Activated CD8-positive, alpha-beta memory T cell treated with anti-CD3 and anti-CD28 coated beads, Interleukin-2, amount 10 ng/mL, durations not matched to agents 7 days and 5 days (primary cell): ENCODE results near the gene ZMYM3. TPM values are rescaled to one million over a fixed set of nuclear protein-coding genes. Genes with fewer than 3 reads are reported as not detected.
"Not testable (repeated sequence)": the region's sequence is repeated elsewhere in the genome, so short reads cannot be mapped to it uniquely, and the experiment has no call there.

Source experiments
- ATAC-seq: fragments of 150-1000 bp; cut with Tn5 transposase; one replicate; pipeline ENCODE4 v1.10.0; 2021; ENCODE audit warnings: moderate library complexity
- CTCF ChIA-PET: fragments of 350-600 bp; sonication (Branson Sonifier 250); formaldehyde crosslinking; loops from one replicate; lab custom pipeline; 2021; ENCODE audit warnings: antibody characterized with exemption; lab: Charles Lee
- DNase-seq: peaks from one replicate; pipeline ENCODE4 v3.0.0-alpha.2; 2020
- H3K27ac Mint-ChIP-seq: one replicate; pipeline ENCODE4 v1.8.0; 2021; ENCODE audit warnings: mild to moderate bottlenecking, mixed read lengths
- H3K27me3 Mint-ChIP-seq: one replicate; pipeline ENCODE4 v1.8.0; 2021; ENCODE audit warnings: mixed read lengths
- H3K36me3 Mint-ChIP-seq: one replicate; pipeline ENCODE4 v1.8.0; 2021; ENCODE audit warnings: mild to moderate bottlenecking, mixed read lengths
- H3K4me1 Mint-ChIP-seq: one replicate; pipeline ENCODE4 v1.8.0; 2021; ENCODE audit warnings: mixed read lengths
- H3K4me3 Mint-ChIP-seq: one replicate; pipeline ENCODE4 v1.8.0; 2021; ENCODE audit warnings: mild to moderate bottlenecking, moderate library complexity, mixed read lengths
- H3K9me3 Mint-ChIP-seq: one replicate; pipeline ENCODE4 v1.8.0; 2022; ENCODE audit warnings: low read depth, mixed read lengths
- total RNA-seq, 2 experiments: library from RNA; stranded (reverse); gene quantifications; one replicate each; pipeline ENCODE4 v1.2.3, GENCODE V29; 2021

Gene ZMYM3
- 10 to 100 TPM; 25.8 to 29.1 TPM for total RNA-seq

GRCh38 chrX:71254092-71254963 lies at the start of gene ZMYM3:
ZMYM3 (minus strand) TSS chrX:71254140; CDS start chrX:71253255, 885 bp downstream.
- CTCF ChIA-PET: interaction anchor here (0.6 to 2.1 kb wide), 7 partner anchors 11 to 284 kb away, joined by 3 to 11 read pairs (median 4); partner anchors contain the start of genes NONO and TAF1
- no peaks in the 10 kb centered on the region for H3K36me3 Mint-ChIP-seq
- DNase-seq (peak; percentile 89), ATAC-seq (peak; percentile 92)
- no peaks in the 10 kb centered on the region for H3K9me3 Mint-ChIP-seq
- no peaks in the 10 kb centered on the region for H3K27me3 Mint-ChIP-seq
- H3K27ac Mint-ChIP-seq: peak within 1 kb of the TSS; percentile 90
- peaks cover 29% of the 10 kb centered on the region for H3K4me1 Mint-ChIP-seq
- H3K4me3 Mint-ChIP-seq: peak within 1 kb of the TSS; percentile 83

GRCh38 chrX:71302461-71303213 lies 48.7 kb upstream of the ZMYM3 start:
- H3K4me1 Mint-ChIP-seq: peaks cover 22% of the 10 kb centered on the region
- CTCF ChIA-PET: interaction anchor here (1.0 to 1.2 kb wide), 2 partner anchors 9 to 303 kb away, joined by 3 read pairs; no protein-coding TSS in a partner anchor
- H3K27me3 Mint-ChIP-seq: no peaks in the 10 kb centered on the region
- DNase-seq: no peak
- peak; percentile 65 for ATAC-seq
- peaks cover 46% of the 10 kb centered on the region for H3K36me3 Mint-ChIP-seq
- peak overlapping the region; percentile 51 for H3K27ac Mint-ChIP-seq
- H3K4me3 Mint-ChIP-seq: no peak overlapping the region
- H3K9me3 Mint-ChIP-seq: no peaks in the 10 kb centered on the region

GRCh38 chrX:71301195-71301924 lies 47.4 kb upstream of the ZMYM3 start, which contains the start of gene ITGB1BP2:
ITGB1BP2 (plus strand) TSS chrX:71301750; CDS start chrX:71301807, 57 bp downstream.
- Mint-ChIP-seq H3K9me3 (no peaks in the 10 kb centered on the region), H3K36me3 (peaks cover 58% of the 10 kb centered on the region), H3K27ac (peak within 1 kb of the TSS; percentile 58), H3K4me1 (peaks cover 22% of the 10 kb centered on the region), H3K27me3 (no peaks in the 10 kb centered on the region), H3K4me3 (no peak within 1 kb of the TSS)
- no peak for DNase-seq
- ATAC-seq: no peak
- CTCF ChIA-PET: interaction anchor here (0.6 to 1.0 kb wide), 2 partner anchors 257 to 301 kb away, joined by 3 read pairs; no protein-coding TSS in a partner anchor

GRCh38 chrX:71300495-71300894 lies 46.6 kb upstream of the ZMYM3 start:
- H3K9me3 Mint-ChIP-seq, CTCF ChIA-PET, DNase-seq, H3K27me3 Mint-ChIP-seq, ATAC-seq, H3K4me3 Mint-ChIP-seq: not testable (repeated sequence)
- Mint-ChIP-seq H3K36me3 (peaks cover 62% of the 10 kb centered on the region), H3K4me1 (peaks cover 22% of the 10 kb centered on the region), H3K27ac (peak overlapping the region; percentile 15)

DNA sequence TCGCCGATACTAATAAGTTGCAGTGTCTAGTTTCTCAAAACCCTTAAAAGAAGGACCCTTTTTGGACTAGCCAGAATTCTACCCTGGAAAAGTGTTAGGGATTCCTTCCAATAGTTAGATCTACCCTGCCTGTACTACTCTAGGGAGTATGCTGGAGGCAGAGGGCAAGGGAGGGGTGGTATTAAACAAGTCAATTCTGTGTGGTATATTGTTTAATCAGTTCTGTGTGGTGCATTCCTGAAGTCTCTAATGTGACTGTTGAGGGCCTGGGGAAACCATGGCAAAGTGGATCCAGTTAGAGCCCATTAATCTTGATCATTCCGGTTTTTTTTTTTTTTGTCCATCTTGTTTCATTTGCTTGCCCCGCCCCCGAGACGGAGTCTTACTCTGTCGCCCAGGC lies 46.1 kb upstream of the ZMYM3 start:
- CTCF ChIA-PET, H3K27me3 Mint-ChIP-seq, DNase-seq, H3K4me3 Mint-ChIP-seq, ATAC-seq, H3K27ac Mint-ChIP-seq, H3K9me3 Mint-ChIP-seq: not testable (repeated sequence)
- H3K36me3 Mint-ChIP-seq: peaks cover 57% of the 10 kb centered on the region
- peaks cover 22% of the 10 kb centered on the region for H3K4me1 Mint-ChIP-seq

DNA sequence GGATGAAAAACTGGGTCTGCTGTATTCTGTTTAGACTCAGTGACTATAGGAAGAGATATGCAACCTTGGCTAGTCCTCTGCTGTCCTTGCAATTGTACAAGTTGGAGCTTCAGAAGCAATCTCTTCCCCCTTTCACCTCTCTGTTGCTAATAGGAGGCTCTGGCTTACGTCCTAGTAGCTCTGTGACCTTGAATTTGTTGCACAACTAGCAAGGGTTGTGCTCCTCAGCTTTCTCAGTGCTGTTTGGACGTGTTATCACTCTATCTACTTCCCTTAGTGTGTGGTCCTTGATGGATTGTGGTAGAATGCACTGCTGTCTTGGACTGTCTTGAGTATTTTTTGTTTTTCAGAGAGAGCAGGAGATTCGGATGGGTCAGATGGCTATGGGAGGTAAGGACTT lies 44.2 kb upstream of the ZMYM3 start:
- H3K36me3 Mint-ChIP-seq: peaks cover 52% of the 10 kb centered on the region
- H3K27ac Mint-ChIP-seq: no peak overlapping the region
- CTCF ChIA-PET: no interaction called here
- ATAC-seq (no peak), DNase-seq (no peak)
- no peaks in the 10 kb centered on the region for H3K27me3 Mint-ChIP-seq
- H3K4me3 Mint-ChIP-seq: no peak overlapping the region
- H3K4me1 Mint-ChIP-seq: peaks cover 17% of the 10 kb centered on the region
- no peaks in the 10 kb centered on the region for H3K9me3 Mint-ChIP-seq

- DNase-seq (no peak), ATAC-seq (no peak)
- Mint-ChIP-seq H3K4me1 (peaks cover 4% of the 10 kb centered on the region), H3K9me3 (no peaks in the 10 kb centered on the region), H3K27ac (no peak overlapping the region), H3K36me3 (peaks cover 56% of the 10 kb centered on the region), H3K27me3 (no peaks in the 10 kb centered on the region), H3K4me3 (no peak overlapping the region)
- CTCF ChIA-PET: no interaction called here
Measured at GRCh38 chrX:71296806-71297205, 42.9 kb upstream of the ZMYM3 start.

GRCh38 chrX:71292669-71293365 lies 38.9 kb upstream of the ZMYM3 start:
- CTCF ChIA-PET: no interaction called here
- Mint-ChIP-seq H3K4me3 (no peak overlapping the region), H3K4me1 (peaks cover 9% of the 10 kb centered on the region), H3K36me3 (peaks cover 48% of the 10 kb centered on the region), H3K27me3 (no peaks in the 10 kb centered on the region), H3K9me3 (no peaks in the 10 kb centered on the region), H3K27ac (no peak overlapping the region)
- no peak for DNase-seq
- ATAC-seq: no peak

GRCh38 chrX:71291381-71291780 lies 37.4 kb upstream of the ZMYM3 start:
- no peak for ATAC-seq
- Mint-ChIP-seq H3K27ac (no peak overlapping the region), H3K27me3 (no peaks in the 10 kb centered on the region), H3K9me3 (no peaks in the 10 kb centered on the region), H3K4me3 (no peak overlapping the region), H3K4me1 (peaks cover 11% of the 10 kb centered on the region), H3K36me3 (peaks cover 37% of the 10 kb centered on the region)
- CTCF ChIA-PET: no interaction called here
- DNase-seq: no peak

- Mint-ChIP-seq H3K4me3 (peak overlapping the region; percentile 86), H3K36me3 (peaks cover 25% of the 10 kb centered on the region), H3K4me1 (peaks cover 21% of the 10 kb centered on the region), H3K27me3 (no peaks in the 10 kb centered on the region), H3K9me3 (no peaks in the 10 kb centered on the region), H3K27ac (peak overlapping the region; percentile 40)
- CTCF ChIA-PET: no interaction called here
- ATAC-seq (no peak), DNase-seq (no peak)
Measured at GRCh38 chrX:71285929-71286328, 32.0 kb upstream of the ZMYM3 start.

DNA sequence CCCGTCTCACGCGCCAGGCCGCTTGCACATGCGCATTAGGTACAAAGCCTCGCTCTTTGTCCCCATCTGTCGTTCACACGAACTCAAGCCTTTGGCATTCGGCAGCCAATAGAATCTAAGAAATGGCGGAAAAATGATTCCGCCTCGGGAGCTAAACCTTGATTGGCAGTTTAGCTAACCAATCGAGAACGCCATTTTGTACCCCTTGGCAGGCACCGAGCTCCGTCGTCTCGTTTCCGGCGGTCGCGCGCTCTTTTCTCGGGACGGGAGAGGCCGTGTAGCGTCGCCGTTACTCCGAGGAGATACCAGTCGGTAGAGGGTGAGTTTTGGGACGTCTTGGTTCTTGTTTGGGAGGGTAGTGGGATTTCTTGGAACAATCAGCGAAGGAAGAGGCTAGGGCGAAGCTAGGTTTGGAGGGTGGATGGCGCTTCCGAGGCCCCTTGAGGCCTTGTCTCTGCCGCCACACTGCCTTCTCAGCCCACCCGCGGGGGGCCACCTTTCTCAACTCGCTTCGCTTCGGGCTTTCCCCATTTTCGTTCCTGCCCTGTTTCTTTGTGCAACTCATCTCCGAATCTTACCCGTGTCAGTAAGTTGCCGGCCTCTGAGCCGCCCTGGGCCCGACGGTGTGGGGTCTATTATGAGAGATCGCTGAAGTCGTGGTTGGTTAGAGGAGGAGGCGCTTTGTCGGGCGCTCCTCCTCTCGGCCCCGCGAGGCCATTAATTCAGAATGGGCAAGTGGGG lies 29.6 kb upstream of the ZMYM3 start, which contains the start of gene NONO:
TSS of gene NONO (plus strand) at position 233 of the 741 bp plus-strand sequence. CDS start 7,003 bp downstream, outside the sequence.
- CTCF ChIA-PET: interaction anchor here (0.6 to 1.8 kb wide), 7 partner anchors 26 to 102 kb away, joined by 3 to 10 read pairs (median 7); partner anchors contain the start of genes TAF1 and ZMYM3
- H3K4me1 Mint-ChIP-seq: peaks cover 22% of the 10 kb centered on the region
- peaks cover 16% of the 10 kb centered on the region for H3K36me3 Mint-ChIP-seq

More for the DNA sequence above, 29.6 kb upstream of the ZMYM3 start, which contains the start of gene NONO:
- Mint-ChIP-seq H3K27me3 (no peaks in the 10 kb centered on the region), H3K27ac (peak within 1 kb of the TSS; percentile 95), H3K9me3 (no peaks in the 10 kb centered on the region), H3K4me3 (peak within 1 kb of the TSS; percentile 86)
- ATAC-seq: peak; percentile 84
- peak; percentile 93 for DNase-seq
